ENCODE data around the gene CXCL12. TPM values are rescaled to one million over a fixed set of nuclear protein-coding genes. Genes with fewer than 3 reads are reported as not detected.

CXCL12 gene
- total and polyA plus RNA-seq, 2 donors (not counting 3 experiments of a cell fraction or from before 2014, with no cell fraction given) = 0.35 to 1.4 TPM

DNA sequence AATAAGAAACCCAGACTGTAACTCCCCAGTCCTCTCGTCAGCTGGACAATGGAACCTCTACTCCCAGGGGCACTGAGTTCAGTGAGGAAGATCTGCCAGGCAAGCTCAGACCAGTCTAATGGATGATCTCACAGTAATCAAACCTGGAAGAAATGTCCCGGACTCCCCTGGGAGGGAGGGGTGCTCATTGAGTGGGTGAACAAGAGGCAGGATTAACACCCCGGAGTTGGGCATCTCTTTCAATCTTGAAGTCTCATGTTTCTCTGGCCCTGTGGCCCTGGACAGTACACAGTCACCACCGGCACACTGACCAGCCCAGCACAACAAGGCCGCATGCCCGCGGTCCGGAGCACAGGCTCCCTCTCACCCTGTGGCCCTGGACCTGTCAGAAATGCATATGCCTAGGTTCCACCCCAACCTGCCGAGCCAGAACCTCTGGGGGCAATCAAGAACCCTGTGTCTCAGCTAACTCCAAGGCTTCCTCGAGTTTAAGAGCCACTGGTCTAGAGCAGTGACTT is 27.8 kb downstream of the CXCL12 start:
- Histone ChIP-seq H3K9me3 (replicated peaks; ENCODE audit: control insufficient read depth, insufficient read depth, low read length) (no peaks in the 10 kb centered on the region), H3K9ac (replicated peaks; ENCODE audit: extremely low read depth, insufficient read depth, low read length) (no peak overlapping the region), H4K20me1 (replicated peaks; ENCODE audit: control insufficient read depth, extremely low read depth, insufficient read depth, low read length) (no peaks in the 10 kb centered on the region), H3K4me3 (replicated peaks in 1 of 3; ENCODE audit: insufficient read depth in 1 of 3, low read depth in 1 of 3, low read length in 3 of 3) (no peak overlapping the region), H3K27me3 (ENCODE audit: control insufficient read depth in 2 of 2, insufficient read depth in 2 of 2, low read length in 2 of 2) (no peaks in the 10 kb centered on the region), H2AFZ (ENCODE audit: low read depth, low read length) (no peak overlapping the region), H3K4me1 (ENCODE audit: control insufficient read depth, extremely low read depth, insufficient read depth, low read length) (no peaks in the 10 kb centered on the region), H3K79me2 (ENCODE audit: control insufficient read depth, insufficient read depth, low read length) (no peaks in the 10 kb centered on the region), H3K4me2 (ENCODE audit: insufficient read depth, low read length) (no peak overlapping the region), H3K9me1 (replicated peaks; ENCODE audit: control insufficient read depth, extremely low read depth, insufficient read depth, low read length) (no peaks in the 10 kb centered on the region), H3K27ac (ENCODE audit: insufficient read depth, low read depth, low read length) (no peak overlapping the region), H3K36me3 (ENCODE audit: control insufficient read depth in 2 of 2, extremely low read depth in 1 of 2, insufficient read depth in 2 of 2, low read length in 2 of 2) (no peaks in the 10 kb centered on the region)
- intact Hi-C loops (cut with micrococcal nuclease) = no loop called here
- no TSS peak for BruUV-seq (replicated peaks)
- no peak for FAIRE-seq
- POLR2A ChIA-PET = no interaction called here
- DNase-seq (ENCODE audit: low read depth, low spot score) = no peak
- TF ChIP-seq JUN (IDR thresholded peaks at IDR 0.05; ENCODE audit: borderline replicate concordance, insufficient read depth, insufficient read length, low read depth) = no peak
- no peak for TF ChIP-seq GATA2 (IDR thresholded peaks at IDR 0.05; ENCODE audit: insufficient read depth, insufficient read length, low read depth, low read length)
- TF ChIP-seq MYC (IDR thresholded peaks at IDR 0.05; ENCODE audit: low read depth, low read length) = no peak
- TF ChIP-seq FOS (IDR thresholded peaks at IDR 0.05; ENCODE audit: borderline replicate concordance, insufficient read depth, low read length) = no peak
- TF ChIP-seq POLR2AphosphoS5 (IDR thresholded peaks at IDR 0.05; ENCODE audit: insufficient read depth, low read depth, low read length) = no peak
- TF ChIP-seq, protein P1, sequence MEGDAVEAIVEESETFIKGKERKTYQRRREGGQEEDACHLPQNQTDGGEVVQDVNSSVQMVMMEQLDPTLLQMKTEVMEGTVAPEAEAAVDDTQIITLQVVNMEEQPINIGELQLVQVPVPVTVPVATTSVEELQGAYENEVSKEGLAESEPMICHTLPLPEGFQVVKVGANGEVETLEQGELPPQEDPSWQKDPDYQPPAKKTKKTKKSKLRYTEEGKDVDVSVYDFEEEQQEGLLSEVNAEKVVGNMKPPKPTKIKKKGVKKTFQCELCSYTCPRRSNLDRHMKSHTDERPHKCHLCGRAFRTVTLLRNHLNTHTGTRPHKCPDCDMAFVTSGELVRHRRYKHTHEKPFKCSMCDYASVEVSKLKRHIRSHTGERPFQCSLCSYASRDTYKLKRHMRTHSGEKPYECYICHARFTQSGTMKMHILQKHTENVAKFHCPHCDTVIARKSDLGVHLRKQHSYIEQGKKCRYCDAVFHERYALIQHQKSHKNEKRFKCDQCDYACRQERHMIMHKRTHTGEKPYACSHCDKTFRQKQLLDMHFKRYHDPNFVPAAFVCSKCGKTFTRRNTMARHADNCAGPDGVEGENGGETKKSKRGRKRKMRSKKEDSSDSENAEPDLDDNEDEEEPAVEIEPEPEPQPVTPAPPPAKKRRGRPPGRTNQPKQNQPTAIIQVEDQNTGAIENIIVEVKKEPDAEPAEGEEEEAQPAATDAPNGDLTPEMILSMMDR (IDR thresholded peaks at IDR 0.05; ENCODE audit: extremely low read depth in 1 of 2, insufficient read depth in 1 of 2, low read depth in 1 of 2, low read length in 2 of 2) = no peak
- TF ChIP-seq, protein P2, sequence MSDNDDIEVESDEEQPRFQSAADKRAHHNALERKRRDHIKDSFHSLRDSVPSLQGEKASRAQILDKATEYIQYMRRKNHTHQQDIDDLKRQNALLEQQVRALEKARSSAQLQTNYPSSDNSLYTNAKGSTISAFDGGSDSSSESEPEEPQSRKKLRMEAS (IDR thresholded peaks at IDR 0.05; ENCODE audit: insufficient read depth, insufficient read length) = no peak
- TF ChIP-seq POLR2A (IDR thresholded peaks at IDR 0.05; ENCODE audit: low read depth, low read length) = no peak
- TF ChIP-seq EZH2 (IDR thresholded peaks at IDR 0.05; ENCODE audit: borderline replicate concordance, low read depth, low read length, severe bottlenecking) = no peak
- CTCF ChIA-PET = interaction anchor here (0.7 kb wide), 1 partner anchor 507 kb away, joined by 3 read pairs; no protein-coding TSS in a partner anchor
- dilution Hi-C loops (cut with MboI; ENCODE audit: extremely low pct_ligation_motif_present, low sequenced_read_pairs) = no loop called here

Measured in endothelial cell of umbilical vein (primary cell).